GM18520 (cell line): Measurements from ENCODE around the gene LTO1.

ENCODE experiments used
- ATAC-seq: cut with Tn5 transposase; IDR thresholded peaks from one replicate; pipeline ENCODE4 v1.9.1; 2021; ENCODE audit not compliant: unreplicated experiment

The LTO1 gene, protein sequence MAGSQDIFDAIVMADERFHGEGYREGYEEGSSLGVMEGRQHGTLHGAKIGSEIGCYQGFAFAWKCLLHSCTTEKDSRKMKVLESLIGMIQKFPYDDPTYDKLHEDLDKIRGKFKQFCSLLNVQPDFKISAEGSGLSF

DNA sequence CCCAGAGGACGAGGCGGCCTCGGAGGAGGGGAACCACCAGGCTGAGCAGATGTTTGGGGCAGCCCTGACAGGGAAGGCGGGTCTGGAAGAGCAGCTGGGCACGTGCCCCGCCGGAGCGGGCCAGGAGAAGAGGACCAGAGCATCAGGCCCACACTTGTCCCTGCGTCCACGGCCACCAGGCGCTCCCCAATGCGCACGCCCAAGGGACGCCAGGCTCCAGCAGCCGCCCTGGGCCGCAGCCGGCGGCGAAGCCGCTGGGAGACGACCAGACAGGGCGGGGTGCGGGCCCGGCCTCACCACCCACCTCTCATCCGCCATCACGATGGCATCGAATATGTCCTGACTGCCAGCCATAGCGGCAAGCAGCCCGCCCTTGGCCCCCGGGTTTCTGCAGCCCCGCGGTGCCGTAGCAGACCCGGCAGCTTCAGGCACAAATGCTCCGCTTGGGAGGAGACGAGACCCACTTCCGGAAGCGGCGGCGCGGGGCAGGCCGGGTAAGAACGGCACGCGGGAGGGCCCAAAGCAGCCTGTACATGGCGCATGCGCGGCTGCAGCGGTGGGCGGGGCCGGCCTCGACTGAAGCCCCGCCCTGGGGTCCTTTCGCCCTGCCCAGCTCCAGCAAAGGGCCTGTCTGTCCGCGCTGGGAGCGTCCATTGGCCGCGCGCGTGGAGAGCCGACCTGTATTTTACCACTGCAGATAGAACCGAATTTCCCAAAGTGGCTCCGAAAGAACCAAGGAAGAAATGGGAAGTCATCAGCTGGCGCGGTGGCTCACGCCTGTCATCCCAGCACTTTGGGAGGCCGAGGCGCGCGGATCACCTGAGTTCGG is at the start of gene LTO1:
Gene LTO1, minus strand, starts transcription at position 468 of the 829 bp plus-strand sequence. Its CDS starts 114 bp downstream, at position 354.
- ATAC-seq, result peak; percentile 77

DNA sequence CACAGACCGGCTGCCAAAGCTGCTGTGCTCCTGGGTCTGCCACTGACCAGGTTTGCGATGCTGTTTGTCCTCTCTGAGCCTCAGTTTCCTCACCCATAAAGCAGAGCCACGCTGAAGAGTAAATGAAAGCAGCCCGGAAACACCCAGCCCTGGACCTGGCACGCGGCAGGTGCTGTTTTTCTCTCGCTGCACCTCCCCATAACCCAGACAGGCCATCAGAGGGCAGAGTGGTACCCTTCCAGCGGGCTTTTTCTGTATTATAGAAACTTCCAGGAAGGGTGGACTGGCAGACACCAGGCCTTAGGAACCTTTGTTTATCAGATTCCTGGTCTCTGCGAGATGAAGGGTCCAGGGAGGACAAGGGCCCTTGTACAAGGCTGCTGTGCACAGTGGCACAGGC is 46.6 kb upstream of the LTO1 start:
- no peak for ATAC-seq

DNA sequence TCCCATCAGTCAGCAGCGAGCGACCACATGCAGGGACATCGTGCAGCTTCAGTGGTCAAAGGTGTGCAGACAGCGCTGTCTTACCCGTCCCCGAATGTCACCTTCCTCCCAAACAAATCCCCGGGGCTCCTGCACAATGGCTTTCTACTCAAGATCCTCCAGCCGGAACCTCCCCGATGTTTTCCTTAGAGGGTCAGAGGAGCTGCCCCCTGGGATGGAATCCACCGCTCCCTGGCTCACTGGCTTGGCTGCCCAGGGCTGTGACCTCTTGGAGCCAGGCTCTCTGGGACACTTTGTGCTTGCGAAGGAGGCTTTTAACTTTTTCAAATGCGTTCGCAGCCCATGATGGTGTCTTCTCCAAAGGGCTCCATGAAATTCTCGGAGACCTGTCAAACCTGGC is 46.0 kb upstream of the LTO1 start:
- no peak for ATAC-seq

DNA sequence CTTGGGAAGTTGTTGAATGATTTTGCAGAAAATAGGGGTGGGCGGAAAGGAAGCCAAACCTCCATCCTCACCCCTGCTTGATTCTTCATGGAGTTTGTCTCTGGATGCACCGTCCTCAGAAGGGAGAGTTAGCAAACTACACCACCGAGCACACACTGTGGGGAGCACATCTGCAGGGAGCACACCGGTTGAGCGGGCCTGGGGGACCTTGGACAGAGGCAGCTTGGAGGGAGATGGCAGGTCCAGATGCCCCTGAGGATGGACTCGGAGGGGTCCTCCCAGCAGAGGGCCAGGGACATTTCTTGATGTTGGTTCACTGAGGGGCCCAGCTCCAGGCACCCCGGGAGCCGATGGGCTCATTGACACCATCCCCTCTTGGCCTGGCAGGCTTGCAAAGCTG is 43.8 kb upstream of the LTO1 start:
- no peak for ATAC-seq

DNA sequence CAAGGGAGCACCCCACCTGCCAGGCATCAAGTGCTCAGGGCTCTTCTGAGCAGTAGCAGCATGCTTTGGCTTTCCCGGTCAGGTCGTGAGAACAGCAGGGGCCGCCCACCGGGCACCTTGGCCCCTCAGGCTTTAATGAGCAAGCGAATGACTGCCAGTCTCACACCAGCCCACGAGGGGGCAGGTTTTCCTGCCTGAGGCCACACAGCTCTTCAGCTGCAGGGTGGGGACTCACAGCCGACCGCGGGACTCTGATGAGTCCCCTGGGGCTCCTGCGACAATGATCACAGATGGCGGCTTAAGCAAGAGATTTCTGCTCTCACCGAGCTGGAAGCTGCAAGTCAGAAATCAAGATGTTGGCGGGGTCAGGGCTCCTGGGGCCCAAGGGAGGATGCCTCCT is 43.0 kb upstream of the LTO1 start:
- ATAC-seq, result no peak

DNA sequence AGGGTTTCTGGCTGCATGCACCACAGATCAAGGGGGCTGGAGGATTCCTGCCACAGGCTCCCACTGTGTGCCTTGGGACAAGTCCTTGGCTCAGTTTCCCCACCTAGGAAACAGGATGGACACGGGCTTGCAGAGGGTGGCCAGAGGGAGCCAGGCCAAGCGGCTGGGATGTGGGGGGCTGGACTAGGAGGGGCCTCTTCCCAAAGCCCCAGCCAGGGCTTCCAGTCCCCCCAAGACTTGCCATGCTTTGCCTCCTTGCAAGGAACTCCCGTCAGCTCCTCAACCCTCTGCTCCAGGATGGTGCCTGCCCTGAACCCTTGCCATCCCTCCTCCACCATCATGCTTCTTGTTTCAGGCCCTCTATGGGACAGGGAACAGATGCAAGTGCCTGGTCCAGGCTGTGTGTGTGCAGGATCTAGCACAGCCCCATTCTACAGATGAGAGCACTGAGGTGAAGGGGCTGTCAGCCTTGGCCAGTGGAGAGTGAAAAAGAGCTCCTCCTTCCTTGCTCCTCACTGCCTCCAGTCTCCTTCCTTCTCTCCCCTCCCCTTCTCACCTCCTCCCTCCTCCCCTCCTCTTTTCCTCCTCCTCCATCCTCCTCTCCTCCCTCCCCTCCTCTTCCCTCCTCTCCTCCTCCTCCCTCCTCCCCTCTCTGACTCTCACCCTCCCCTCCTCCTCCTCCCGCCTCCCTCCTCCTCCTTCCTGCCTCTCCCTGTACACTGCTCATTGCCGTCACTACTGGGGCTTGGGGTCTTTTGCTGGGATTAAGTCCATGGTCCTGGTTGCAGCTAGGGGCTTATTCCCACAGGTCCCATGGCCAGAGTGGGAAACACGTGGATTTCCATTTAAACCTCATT is 42.0 kb upstream of the LTO1 start:
- ATAC-seq, result no peak

DNA sequence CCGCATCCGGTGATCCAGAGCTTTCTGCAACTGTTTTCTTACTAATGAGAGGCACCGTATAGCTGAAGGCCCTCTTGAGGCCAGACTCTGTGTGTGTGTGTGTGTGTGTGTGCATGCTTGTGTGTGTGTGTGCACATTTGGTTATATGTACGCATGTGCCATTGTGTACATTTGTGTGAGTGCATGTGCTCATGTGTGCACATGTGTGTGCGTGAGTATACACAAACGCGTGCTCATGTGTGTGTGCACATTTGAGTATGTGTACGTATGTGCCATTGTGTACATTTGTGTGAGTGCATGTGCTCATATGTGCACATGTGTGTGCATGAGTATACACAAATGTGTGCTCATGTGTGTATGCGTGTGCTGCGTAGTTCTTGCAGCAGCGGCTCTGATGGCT is 40.9 kb upstream of the LTO1 start:
- ATAC-seq, result no peak

DNA sequence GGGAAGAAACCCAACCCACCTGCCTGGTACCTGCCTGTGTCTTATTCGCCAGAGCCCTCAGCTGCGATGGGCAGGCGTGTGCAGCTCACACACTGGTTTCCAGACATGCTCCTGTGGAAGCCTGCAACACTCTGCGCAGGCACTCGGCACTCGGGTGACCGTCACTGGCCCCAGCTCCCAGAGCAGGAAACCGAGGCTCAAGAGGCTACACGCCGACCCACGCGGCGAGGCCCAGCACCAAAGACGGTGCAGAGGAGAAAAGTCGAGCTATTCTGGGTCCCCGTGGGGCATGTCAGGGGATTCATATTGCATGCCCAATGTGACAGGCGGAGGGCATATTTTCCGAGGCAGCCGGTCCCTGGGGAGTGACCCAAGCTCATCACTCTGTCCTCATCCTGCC is 40.3 kb upstream of the LTO1 start:
- no peak for ATAC-seq

DNA sequence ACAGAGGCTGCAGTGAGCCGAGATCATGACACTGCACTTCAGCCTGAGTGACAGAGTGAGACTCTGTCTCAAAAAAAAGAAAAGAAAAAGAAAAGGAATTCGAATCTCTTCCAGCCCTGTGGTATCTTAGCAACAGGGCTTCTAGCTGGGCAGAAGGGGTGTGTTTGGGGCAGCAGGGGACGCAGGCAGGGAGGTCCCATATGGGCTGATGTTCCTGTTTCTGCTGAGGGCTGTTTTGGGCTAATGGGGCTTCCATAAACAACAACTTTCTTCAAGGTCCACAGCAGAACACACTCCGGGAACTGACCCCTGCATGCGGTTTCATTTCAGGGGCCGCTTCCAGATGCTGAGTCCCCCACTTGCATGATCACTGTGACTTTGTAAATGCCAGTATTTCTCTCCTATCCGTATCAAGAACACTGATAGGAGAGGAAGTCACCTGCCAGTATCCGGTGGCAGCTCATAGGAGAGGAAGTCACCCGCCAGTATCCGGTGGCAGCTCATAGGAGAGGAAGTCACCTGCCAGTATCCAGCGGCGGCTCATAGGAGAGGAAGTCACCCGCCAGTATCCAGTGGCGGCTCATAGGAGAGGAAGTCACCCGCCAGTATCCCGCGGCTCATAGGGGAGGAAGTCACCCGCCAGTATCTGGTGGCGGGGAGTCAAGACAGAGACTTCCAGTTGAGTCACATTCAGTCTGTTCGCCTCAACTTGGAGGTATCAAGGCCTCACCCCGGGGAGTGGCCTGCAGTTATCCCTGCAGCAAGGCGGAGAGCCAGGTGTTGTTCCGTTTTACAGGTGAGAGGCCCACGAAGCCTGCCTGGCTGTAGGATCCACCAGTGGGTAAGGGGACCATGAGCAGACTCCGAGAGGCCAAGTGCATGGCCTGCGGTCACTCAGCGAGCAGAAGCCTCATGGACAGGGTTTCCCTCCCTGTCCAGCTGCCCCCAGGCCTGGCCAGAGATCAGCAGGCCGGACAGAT is 37.0 kb upstream of the LTO1 start:
- no peak for ATAC-seq

DNA sequence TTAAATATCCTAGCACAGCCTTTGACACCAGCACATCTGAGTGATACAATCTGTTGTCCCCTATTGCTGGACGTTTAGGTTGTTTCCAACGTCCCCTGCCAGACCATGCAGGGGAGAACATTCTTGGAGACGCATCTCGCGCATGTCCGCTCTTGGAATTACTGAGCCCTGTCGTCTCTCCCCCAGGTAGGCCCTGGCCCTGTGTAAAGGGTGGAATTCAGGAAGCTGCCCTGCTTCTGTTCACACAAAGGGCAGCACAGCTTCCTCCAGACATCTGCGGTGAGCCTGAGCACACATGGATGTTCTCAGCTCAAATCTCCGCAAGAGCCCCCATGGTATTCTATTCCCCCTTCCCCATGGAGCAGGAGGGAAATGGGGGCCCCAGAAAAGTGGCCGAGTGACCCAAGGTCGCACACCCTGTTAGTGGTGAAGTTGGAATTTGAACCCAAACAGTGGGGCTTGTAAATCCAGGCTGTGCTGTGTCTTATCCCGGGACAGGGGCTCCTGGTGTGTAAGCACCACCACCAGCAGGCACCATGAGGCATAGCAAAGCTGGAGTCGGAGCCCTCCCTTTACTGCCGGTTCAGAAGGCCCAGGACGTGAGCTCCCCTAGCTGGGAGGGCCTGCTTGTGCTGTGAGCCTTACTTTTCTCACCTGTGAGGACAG is 33.7 kb upstream of the LTO1 start:
- no peak for ATAC-seq

DNA sequence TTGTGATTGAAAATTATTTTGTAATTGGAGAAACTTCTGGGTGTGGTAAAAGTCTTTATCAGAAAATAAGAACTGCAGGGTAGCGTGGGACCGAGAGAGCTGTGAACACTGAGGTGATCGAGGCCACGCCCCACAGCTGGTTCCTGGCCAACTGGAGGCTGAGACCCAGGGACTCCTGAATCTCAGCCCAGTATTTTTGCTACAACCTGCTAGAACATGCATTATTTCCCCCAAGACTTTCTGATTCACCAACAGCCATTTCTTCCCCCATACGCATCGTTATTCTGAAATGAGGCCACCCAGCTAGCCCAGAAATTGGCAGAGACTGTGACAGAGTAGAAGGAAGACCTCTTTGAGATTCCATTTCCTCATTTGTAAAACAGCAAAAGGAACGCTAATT is 32.0 kb upstream of the LTO1 start:
- no peak for ATAC-seq

DNA sequence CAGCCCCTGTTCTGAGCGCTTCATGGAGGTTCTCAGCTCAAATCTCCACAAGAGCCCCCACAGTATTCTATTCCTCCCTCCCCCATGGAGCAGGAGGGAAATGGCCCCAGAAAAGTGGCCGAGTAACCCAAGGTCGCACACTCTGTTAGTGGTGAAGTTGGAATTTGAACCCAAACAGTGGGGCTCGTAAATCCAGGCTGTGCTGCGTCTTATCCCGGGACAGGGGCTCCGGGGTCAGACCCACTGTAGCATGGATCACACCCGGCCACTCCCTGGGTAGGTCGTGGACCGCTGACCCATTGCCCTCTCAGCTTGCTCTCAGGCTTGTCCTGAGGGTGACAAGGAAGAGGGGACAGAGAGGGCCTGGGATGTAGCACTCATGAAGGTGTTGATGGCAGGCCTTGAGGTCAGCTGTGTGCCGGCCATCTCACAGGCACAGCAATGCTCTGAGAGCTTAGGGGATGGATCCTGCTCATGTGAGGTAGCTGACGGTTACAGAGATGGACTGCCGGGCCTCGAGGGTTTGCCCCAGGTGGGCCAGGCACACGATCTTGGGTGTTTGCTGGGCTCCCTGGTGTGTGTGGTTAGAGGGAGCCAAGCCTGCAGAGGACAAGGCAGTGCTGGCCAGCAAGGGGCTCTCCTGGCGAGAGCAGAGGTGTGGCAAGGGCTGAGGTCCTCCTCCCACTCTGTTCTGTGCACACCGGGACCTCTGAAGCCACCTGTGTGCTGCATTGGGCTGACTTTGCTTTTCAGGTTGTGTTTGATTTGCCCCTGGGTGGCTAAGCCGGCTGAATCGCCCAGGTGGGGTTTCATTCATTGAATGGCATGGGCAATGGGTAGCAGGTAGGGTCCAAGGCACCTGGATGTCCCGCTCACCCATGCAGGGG is 31.0 kb upstream of the LTO1 start:
- ATAC-seq, result no peak

DNA sequence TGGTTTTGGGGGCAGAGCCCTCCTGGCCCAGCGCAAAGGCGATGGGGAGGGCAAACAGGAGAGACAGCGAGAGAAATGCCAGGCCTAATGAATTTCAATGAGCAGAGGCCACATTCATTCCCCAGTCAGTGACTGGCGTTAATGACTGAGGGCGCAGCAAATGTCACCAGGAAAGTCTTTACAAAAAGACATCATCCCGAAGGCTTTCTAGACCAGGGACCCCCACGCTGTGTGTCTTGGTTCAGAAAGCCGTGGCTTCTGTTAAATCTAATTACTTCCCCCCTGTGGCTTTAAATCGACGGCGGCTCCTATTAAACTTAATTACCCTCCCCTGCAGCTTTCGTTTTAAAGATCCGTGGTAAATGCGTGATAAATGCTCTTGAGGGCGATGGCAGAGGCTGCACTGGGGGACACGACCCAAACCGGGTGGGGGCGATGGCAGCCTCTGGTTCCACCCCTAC is 30.2 kb upstream of the LTO1 start:
- ATAC-seq, result no peak

DNA sequence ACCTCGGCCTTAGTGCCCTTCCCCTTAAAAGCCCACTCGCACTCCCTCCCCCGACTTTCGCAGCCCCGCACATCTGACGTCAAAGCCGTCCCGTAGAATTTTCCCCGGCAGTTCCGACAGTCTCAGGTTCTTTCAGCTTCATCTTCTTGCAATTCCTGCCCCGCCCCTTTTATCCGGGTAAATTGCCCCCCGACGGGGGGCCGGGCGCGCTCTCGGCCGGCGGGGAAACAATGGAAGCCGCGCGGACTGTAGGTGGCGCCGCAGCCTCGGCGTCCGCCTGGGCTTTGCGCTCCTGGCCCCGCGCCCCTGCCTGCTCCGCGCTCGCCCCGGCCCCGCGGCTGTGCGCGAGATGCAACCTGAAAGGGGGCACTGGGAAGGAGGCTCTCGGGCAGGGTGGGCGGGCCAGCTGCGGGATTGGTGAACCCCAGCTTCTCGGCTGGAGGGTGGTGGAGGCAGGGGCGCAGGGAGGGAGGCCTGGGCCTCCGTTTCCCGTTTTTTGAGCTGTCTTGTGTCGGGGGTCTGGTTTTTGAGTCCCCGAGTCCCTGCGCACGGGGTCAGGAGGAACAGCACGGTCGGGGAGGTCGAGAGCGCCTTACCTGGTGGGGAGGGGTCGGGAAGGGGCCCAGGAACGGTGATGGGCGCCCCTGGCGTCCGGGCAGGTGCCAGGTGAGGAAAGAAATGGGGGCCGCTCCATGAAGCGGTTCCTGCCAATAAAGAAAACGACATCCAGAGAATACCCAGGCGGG is 29.5 kb upstream of the LTO1 start:
- no peak for ATAC-seq

DNA sequence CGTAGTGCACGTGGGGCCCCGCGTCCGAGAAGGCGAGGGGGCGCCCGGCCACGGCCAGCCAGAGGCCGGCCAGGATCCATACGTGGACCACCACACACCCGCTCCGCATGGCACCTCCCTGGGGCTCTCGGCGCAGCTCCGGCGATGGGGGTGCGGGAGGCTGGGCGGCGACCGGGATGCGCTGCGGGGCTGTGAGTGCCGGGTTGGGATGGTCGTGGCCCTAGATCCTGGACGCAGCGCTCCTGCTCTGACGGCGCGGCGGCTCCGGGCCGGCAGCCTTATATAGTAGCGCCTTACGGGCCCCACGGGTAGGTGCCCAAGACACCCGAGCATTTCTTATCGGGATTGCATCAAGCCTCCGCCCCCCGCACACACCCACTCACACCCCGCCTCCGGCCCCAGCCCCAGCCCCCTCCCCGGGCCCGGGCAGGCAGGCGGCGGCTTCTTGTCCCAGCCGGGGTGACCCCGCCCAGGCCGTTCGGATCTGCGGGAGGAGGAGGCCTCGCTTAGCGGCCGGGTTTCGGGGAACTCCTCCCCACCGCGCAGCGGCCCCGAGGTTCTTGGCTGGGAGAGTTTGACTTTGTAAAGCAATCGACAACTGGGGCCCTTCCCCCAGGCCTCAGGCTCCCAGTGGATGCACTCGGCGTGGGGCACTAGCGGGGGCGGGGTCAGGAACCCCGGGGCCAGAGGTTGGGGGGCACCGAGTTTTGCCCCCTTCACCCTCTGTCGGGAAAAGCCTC is 28.8 kb upstream of the LTO1 start, which contains the start of gene FGF19:
Gene FGF19, minus strand, starts transcription at position 255 of the 740 bp plus-strand sequence. Its CDS starts 146 bp downstream, at position 109.
- no peak for ATAC-seq

DNA sequence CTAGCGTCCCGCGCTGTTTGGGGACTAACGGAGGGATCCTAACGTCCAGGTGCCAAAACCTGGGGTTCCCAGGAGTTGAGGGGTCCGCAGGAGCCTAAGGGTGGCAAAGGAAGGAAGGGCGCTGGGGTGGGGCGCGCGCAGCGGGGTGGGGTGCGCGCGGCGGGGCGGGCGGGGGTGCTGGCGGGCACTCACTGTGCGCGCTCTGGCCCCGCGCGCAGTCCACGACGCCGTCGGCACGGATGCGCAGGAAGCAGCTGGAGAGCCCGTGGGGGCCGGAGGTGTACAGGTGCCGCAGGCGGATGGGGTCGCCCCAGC is 28.3 kb upstream of the LTO1 start:
- no peak for ATAC-seq

DNA sequence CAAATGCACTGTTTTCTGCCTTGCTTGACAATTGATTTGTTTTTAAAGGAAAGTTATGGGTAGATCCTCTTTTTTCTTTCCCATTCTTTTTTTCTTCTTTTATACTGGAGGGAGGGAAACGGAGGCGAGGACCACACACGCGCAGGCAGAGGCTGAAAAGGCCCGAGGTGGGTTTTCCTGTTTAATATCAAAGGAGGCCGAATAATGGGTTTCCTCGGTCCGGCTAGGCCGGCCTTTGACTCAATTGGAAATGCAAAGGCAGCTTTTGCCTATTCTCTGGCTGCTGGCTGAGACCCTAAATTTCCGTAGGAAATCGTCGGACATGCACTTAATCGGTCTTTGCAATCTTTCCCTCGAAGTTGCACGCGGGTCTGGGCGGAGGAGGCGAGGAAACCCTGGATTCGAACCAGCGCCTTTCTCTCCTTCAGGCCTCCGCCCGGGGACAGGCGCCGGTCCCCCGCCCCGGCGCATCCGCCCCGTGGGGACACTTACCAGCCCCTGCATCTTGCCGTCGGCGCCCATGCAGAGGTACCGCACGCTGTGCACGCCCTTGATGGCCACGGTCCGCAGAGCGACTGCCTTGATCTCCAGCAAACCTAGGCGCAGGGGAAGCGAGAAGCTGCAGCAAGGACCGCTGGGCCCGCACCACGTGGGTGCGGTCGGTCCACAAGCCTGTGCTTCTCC is 27.8 kb upstream of the LTO1 start:
- ATAC-seq, result no peak
